Neural progenitor cell (in vitro differentiated cells): ENCODE data around the gene EID2B. TPM values are rescaled to one million over a fixed set of nuclear protein-coding genes. Genes with fewer than 3 reads are reported as not detected.

Source experiments
- DNase-seq: peaks from one replicate; pipeline ENCODE4 v3.0.0-alpha.2; 2016; ENCODE audit warnings: low spot score
- H2AFZ ChIP-seq: fragments of 200-600 bp; sonication (generic); replicated peaks from 2 replicates; pipeline ENCODE4 v1.6.1; 2016; ENCODE audit warnings: antibody characterized with exemption
- H3F3A ChIP-seq: fragments of 200-600 bp; sonication (generic); 2 replicates; pipeline ENCODE4 v1.6.1; 2016; ENCODE audit warnings: antibody characterized with exemption, low read depth
- H3K27ac ChIP-seq: fragments of 200-600 bp; sonication (generic); 2 replicates; pipeline ENCODE4 v1.5.1; 2016; ENCODE audit warnings: mild to moderate bottlenecking
- H3K27me3 ChIP-seq: fragments of 200-600 bp; sonication (generic); 2 replicates; pipeline ENCODE4 v1.6.1; 2016; ENCODE audit warnings: mild to moderate bottlenecking, moderate library complexity
- H3K36me3 ChIP-seq: fragments of 200-600 bp; sonication (generic); 2 replicates; pipeline ENCODE4 v1.5.1; 2016
- H3K4me1 ChIP-seq: fragments of 200-600 bp; sonication (generic); 2 replicates; pipeline ENCODE4 v1.6.1; 2016; ENCODE audit warnings: mixed run types
- H3K4me2 ChIP-seq: fragments of 200-600 bp; sonication (generic); 2 replicates; pipeline ENCODE4 v1.6.1; 2016
- H3K4me3 ChIP-seq: fragments of 200-600 bp; sonication (generic); 2 replicates; pipeline ENCODE4 v1.5.1; 2016
- H3K79me2 ChIP-seq: fragments of 200-600 bp; sonication (generic); 2 replicates; pipeline ENCODE4 v1.6.1; 2016; ENCODE audit warnings: low read depth
- H3K9ac ChIP-seq: fragments of 200-600 bp; sonication (generic); 2 replicates; pipeline ENCODE4 v1.6.1; 2016
- H3K9me3 ChIP-seq: fragments of 200-600 bp; sonication (generic); 2 replicates; pipeline ENCODE4 v1.5.1; 2016; ENCODE audit warnings: low read depth
- H4K20me1 ChIP-seq: fragments of 200-600 bp; sonication (generic); 2 replicates; pipeline ENCODE4 v1.6.1; 2016; ENCODE audit warnings: low read depth
- H3K27ac Mint-ChIP-seq: 3 replicates; pipeline ENCODE4 v1.8.0; 2021; ENCODE audit warnings: mixed read lengths
- H3K27me3 Mint-ChIP-seq: 2 replicates; pipeline ENCODE4 v1.8.0; 2022; ENCODE audit warnings: low read depth, mild to moderate bottlenecking, inconsistent platforms, moderate library complexity, mixed read lengths; ENCODE audit not compliant: insufficient read depth
- H3K36me3 Mint-ChIP-seq: 3 replicates; pipeline ENCODE4 v1.8.0; 2021; ENCODE audit warnings: mixed read lengths
- H3K4me1 Mint-ChIP-seq: 3 replicates; pipeline ENCODE4 v1.8.0; 2021; ENCODE audit warnings: mixed read lengths
- H3K4me3 Mint-ChIP-seq: 3 replicates; pipeline ENCODE4 v1.8.0; 2021; ENCODE audit warnings: mild to moderate bottlenecking, moderate library complexity, mixed read lengths
- H3K9me3 Mint-ChIP-seq: 3 replicates; pipeline ENCODE4 v1.8.0; 2020; ENCODE audit warnings: mixed read lengths
- EZH2 ChIP-seq: fragments of 200-600 bp; sonication (generic); IDR thresholded peaks from 2 replicates; pipeline ENCODE4 v1.6.1; 2017; ENCODE audit warnings: antibody characterized with exemption, mild to moderate bottlenecking, moderate library complexity
- EZH2phosphoT487 ChIP-seq: fragments of 200-600 bp; sonication (generic); IDR thresholded peaks from 2 replicates; pipeline ENCODE4 v1.6.1; 2017; ENCODE audit warnings: antibody characterized with exemption
- total RNA-seq: library from RNA; depleted of rRNA; stranded (reverse); fragments of >200 nt; gene quantifications from 2 replicates; pipeline ENCODE4 v1.2.3, GENCODE V29; 2015; ENCODE audit warnings: low replicate concordance
- TF ChIP-seq, protein P1 (sequence below): fragments of 200-600 bp; sonication (generic); IDR thresholded peaks from 2 replicates; pipeline ENCODE4 v1.5.1; 2017; ENCODE audit warnings: antibody characterized with exemption, mild to moderate bottlenecking

EID2B gene
- total RNA-seq, 1 donor from 2014 or later: 11.1 TPM

DNA sequence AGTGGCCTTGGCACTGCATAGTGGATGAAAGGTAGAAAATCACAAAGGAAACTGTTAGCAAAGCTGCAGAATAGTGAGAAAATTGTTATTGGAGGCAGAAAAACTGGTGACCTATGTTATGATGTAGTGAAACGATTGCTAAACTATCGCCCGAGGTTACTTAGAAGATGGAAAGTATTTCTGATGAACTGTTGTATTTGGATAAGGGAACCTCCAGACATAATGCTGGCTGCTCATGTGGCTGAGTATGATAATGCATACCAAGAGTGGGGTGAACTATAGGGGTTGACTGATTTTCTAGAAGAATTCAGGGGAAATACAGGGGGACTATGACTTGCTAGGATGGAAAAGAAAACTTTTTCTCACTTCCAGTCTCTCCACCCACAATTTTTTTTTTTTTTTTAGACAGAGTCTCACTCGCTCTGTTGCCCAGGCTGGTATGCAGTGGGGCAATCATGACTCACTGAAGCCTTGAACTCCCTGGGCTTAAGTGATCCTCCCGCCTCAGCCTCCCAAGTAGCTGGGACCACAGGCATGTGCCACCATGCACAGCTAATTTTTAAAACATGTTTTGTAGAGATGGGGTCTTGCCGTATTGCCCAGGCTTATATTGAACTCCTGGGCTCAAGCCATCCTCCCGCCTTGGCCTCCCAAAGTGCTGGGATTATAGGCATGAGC is 11.7 kb upstream of the EID2B start:
- Histone ChIP-seq H3F3A (peaks cover 8% of the 10 kb centered on the region), H3K36me3 (no peaks in the 10 kb centered on the region), H3K4me2 (no peak overlapping the region), H2AFZ (no peak overlapping the region), H3K79me2 (peaks cover 2% of the 10 kb centered on the region), H3K4me1 (peaks cover 13% of the 10 kb centered on the region), H3K27me3 (no peaks in the 10 kb centered on the region), H3K9me3 (no peaks in the 10 kb centered on the region), H3K4me3 (no peak overlapping the region), H3K9ac (no peak overlapping the region), H3K27ac (no peak overlapping the region), H4K20me1 (no peaks in the 10 kb centered on the region)
- Mint-ChIP-seq H3K4me3 (no peak overlapping the region), H3K27ac (no peak overlapping the region), H3K4me1 (peaks cover 17% of the 10 kb centered on the region), H3K9me3 (no peaks in the 10 kb centered on the region), H3K27me3 (peaks cover 3% of the 10 kb centered on the region), H3K36me3 (no peaks in the 10 kb centered on the region)
- TF ChIP-seq, protein P1, sequence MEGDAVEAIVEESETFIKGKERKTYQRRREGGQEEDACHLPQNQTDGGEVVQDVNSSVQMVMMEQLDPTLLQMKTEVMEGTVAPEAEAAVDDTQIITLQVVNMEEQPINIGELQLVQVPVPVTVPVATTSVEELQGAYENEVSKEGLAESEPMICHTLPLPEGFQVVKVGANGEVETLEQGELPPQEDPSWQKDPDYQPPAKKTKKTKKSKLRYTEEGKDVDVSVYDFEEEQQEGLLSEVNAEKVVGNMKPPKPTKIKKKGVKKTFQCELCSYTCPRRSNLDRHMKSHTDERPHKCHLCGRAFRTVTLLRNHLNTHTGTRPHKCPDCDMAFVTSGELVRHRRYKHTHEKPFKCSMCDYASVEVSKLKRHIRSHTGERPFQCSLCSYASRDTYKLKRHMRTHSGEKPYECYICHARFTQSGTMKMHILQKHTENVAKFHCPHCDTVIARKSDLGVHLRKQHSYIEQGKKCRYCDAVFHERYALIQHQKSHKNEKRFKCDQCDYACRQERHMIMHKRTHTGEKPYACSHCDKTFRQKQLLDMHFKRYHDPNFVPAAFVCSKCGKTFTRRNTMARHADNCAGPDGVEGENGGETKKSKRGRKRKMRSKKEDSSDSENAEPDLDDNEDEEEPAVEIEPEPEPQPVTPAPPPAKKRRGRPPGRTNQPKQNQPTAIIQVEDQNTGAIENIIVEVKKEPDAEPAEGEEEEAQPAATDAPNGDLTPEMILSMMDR: no peak
- TF ChIP-seq EZH2: no peak
- no peak for TF ChIP-seq EZH2phosphoT487
- no peak for DNase-seq

- Histone ChIP-seq H3K4me2 (no peak overlapping the region), H3K27ac (no peak overlapping the region), H2AFZ (no peak overlapping the region), H3K79me2 (peaks cover 11% of the 10 kb centered on the region), H3K27me3 (no peaks in the 10 kb centered on the region), H3F3A (peaks cover 11% of the 10 kb centered on the region), H4K20me1 (peaks cover 6% of the 10 kb centered on the region), H3K9me3 (no peaks in the 10 kb centered on the region), H3K4me1 (peaks cover 18% of the 10 kb centered on the region), H3K36me3 (no peaks in the 10 kb centered on the region), H3K9ac (no peak overlapping the region), H3K4me3 (no peak overlapping the region)
- H3K36me3 Mint-ChIP-seq: no peaks in the 10 kb centered on the region
- no peak for DNase-seq
- TF ChIP-seq, protein P1: no peak
- TF ChIP-seq EZH2: no peak
- TF ChIP-seq EZH2phosphoT487: no peak
- no peak overlapping the region for H3K27ac Mint-ChIP-seq
- no peak overlapping the region for H3K4me3 Mint-ChIP-seq
- peaks cover 25% of the 10 kb centered on the region for H3K4me1 Mint-ChIP-seq
- H3K27me3 Mint-ChIP-seq: peaks cover 3% of the 10 kb centered on the region
- H3K9me3 Mint-ChIP-seq: no peaks in the 10 kb centered on the region
Observed at GRCh38 chr19:39543477-39543857, 10.8 kb upstream of the EID2B start.

GRCh38 chr19:39542206-39542605 is 9.6 kb upstream of the EID2B start:
- Mint-ChIP-seq H3K36me3 (peaks cover 3% of the 10 kb centered on the region), H3K27ac (peak overlapping the region; percentile 24), H3K4me1 (peaks cover 35% of the 10 kb centered on the region), H3K9me3 (no peaks in the 10 kb centered on the region), H3K27me3 (peaks cover 3% of the 10 kb centered on the region), H3K4me3 (peak overlapping the region; percentile 46)
- Histone ChIP-seq H3K79me2 (peaks cover 22% of the 10 kb centered on the region), H3F3A (peaks cover 11% of the 10 kb centered on the region), H3K4me1 (peaks cover 22% of the 10 kb centered on the region), H3K36me3 (no peaks in the 10 kb centered on the region), H4K20me1 (peaks cover 17% of the 10 kb centered on the region), H3K27ac (no peak overlapping the region), H3K4me2 (peak overlapping the region; percentile 19), H3K9ac (no peak overlapping the region), H2AFZ (peak overlapping the region; percentile 48), H3K27me3 (no peaks in the 10 kb centered on the region), H3K4me3 (no peak overlapping the region), H3K9me3 (no peaks in the 10 kb centered on the region)
- peak; percentile 60 for DNase-seq
- no peak for TF ChIP-seq EZH2phosphoT487
- TF ChIP-seq, protein P1: no peak
- no peak for TF ChIP-seq EZH2
